WTC11 (cell line): ENCODE results near the gene SPATA22. TPM values are rescaled to one million over a fixed set of nuclear protein-coding genes. Genes with fewer than 3 reads are reported as not detected.
"Not testable (repeated sequence)": the region's sequence is repeated elsewhere in the genome, so short reads cannot be mapped to it uniquely, and the experiment has no call there.

Experiments
- ATAC-seq: fragments of 200-7000 bp; cut with Tn5 transposase; 2 replicates; pipeline ENCODE4 v1.10.0; 2021; ENCODE audit warnings: mild to moderate bottlenecking, moderate library complexity
- CTCF ChIA-PET: fragments of 300-600 bp; sonication (Branson Sonifier 250); formaldehyde crosslinking; loops from one replicate; lab custom pipeline; 2021; ENCODE audit warnings: antibody characterized with exemption; lab: Charles Lee
- POLR2A ChIA-PET: fragments of 350-600 bp; sonication (Branson Sonifier 250); formaldehyde crosslinking; loops from one replicate; lab custom pipeline; 2021; ENCODE audit warnings: antibody characterized with exemption; lab: Charles Lee
- DNase-seq: peaks from one replicate; pipeline ENCODE4 v3.0.0; 2021; ENCODE audit warnings: low spot score
- H3K27ac Mint-ChIP-seq: 2 replicates; pipeline ENCODE4 v1.8.0; 2021; ENCODE audit warnings: mixed read lengths
- H3K27me3 Mint-ChIP-seq: 2 replicates; pipeline ENCODE4 v1.8.0; 2021; ENCODE audit warnings: low read depth, mild to moderate bottlenecking, moderate library complexity, mixed read lengths
- H3K36me3 Mint-ChIP-seq: 2 replicates; pipeline ENCODE4 v1.8.0; 2021; ENCODE audit warnings: mixed read lengths
- H3K4me1 Mint-ChIP-seq: 2 replicates; pipeline ENCODE4 v1.8.0; 2022; ENCODE audit warnings: mixed read lengths
- H3K4me3 Mint-ChIP-seq: 2 replicates; pipeline ENCODE4 v1.8.0; 2021; ENCODE audit warnings: mild to moderate bottlenecking, moderate library complexity, mixed read lengths
- H3K9me3 Mint-ChIP-seq: 2 replicates; pipeline ENCODE4 v1.8.0; 2021; ENCODE audit warnings: mixed read lengths
- ELF4 ChIP-seq: sonication (generic); formaldehyde crosslinking; IDR thresholded peaks from 2 replicates; pipeline ENCODE4 v1.8.1; 2022; ENCODE audit warnings: low read depth, mild to moderate bottlenecking, moderate library complexity, missing genetic modification reagents
- EMX1 ChIP-seq: fragments of 250-450 bp; sonication (Bioruptor Pico); IDR thresholded peaks from 2 replicates; pipeline ENCODE4 v1.8.0; 2021; ENCODE audit warnings: mild to moderate bottlenecking
- FOXJ3 ChIP-seq: sonication (generic); formaldehyde crosslinking; IDR thresholded peaks from 2 replicates; pipeline ENCODE4 v1.9.0; 2021; ENCODE audit warnings: missing genetic modification reagents, mild to moderate bottlenecking, borderline replicate concordance
- FOXP1 ChIP-seq: sonication (generic); formaldehyde crosslinking; IDR thresholded peaks from 2 replicates; pipeline ENCODE4 v1.8.0; 2022; ENCODE audit warnings: missing genetic modification reagents, mild to moderate bottlenecking, moderate library complexity, borderline replicate concordance
- GABPB1 ChIP-seq: sonication (generic); formaldehyde crosslinking; IDR thresholded peaks from 2 replicates; pipeline ENCODE4 v1.8.1; 2023; ENCODE audit warnings: mild to moderate bottlenecking, missing genetic modification reagents
- GRHL2 ChIP-seq: fragments of 250-450 bp; sonication (Bioruptor Pico); IDR thresholded peaks from 2 replicates; pipeline ENCODE4 v1.8.0; 2022; ENCODE audit warnings: mild to moderate bottlenecking, moderate library complexity; ENCODE audit not compliant: insufficient replicate concordance, severe bottlenecking
- JAZF1 ChIP-seq: fragments of 250-450 bp; sonication (Bioruptor Pico); IDR thresholded peaks from 2 replicates; pipeline ENCODE4 v1.9.0; 2021; ENCODE audit warnings: moderate library complexity, mild to moderate bottlenecking, inconsistent platforms
- NFE2L1 ChIP-seq: sonication (generic); formaldehyde crosslinking; IDR thresholded peaks from 2 replicates; pipeline ENCODE4 v1.8.1; 2023; ENCODE audit warnings: missing genetic modification reagents
- OVOL2 ChIP-seq: fragments of 250-450 bp; sonication (Bioruptor Pico); IDR thresholded peaks from 2 replicates; pipeline ENCODE4 v1.9.0; 2021; ENCODE audit warnings: mild to moderate bottlenecking, borderline replicate concordance
- PRRX2 ChIP-seq: fragments of 250-450 bp; sonication (Bioruptor Pico); IDR thresholded peaks from 2 replicates; pipeline ENCODE4 v1.8.0; 2021; ENCODE audit warnings: mild to moderate bottlenecking
- TCF7 ChIP-seq: sonication (generic); formaldehyde crosslinking; IDR thresholded peaks from 2 replicates; pipeline ENCODE4 v1.8.0; 2022; ENCODE audit warnings: mild to moderate bottlenecking, low read depth, missing genetic modification reagents, moderate library complexity
- TP53 ChIP-seq: sonication (generic); formaldehyde crosslinking; IDR thresholded peaks from 2 replicates; pipeline ENCODE4 v1.8.1; 2023; ENCODE audit warnings: mild to moderate bottlenecking, missing genetic modification reagents
- ZNF219 ChIP-seq: sonication (generic); formaldehyde crosslinking; IDR thresholded peaks from 2 replicates; pipeline ENCODE4 v1.8.0; 2023; ENCODE audit warnings: missing genetic modification reagents, mild to moderate bottlenecking, borderline replicate concordance
- total RNA-seq: library from RNA; stranded (reverse); gene quantifications from 3 replicates; pipeline ENCODE4 v1.2.3, GENCODE V29; 2021
- TF ChIP-seq, protein P1 (sequence below): sonication (generic); formaldehyde crosslinking; IDR thresholded peaks from 2 replicates; pipeline ENCODE4 v1.8.1; 2023; ENCODE audit warnings: mild to moderate bottlenecking, missing genetic modification reagents
- TF ChIP-seq, protein P2 (sequence below): sonication (generic); formaldehyde crosslinking; IDR thresholded peaks from 2 replicates; pipeline ENCODE4 v1.8.0; 2023; ENCODE audit warnings: missing genetic modification reagents
- TF ChIP-seq, protein P3 (sequence below): sonication (generic); formaldehyde crosslinking; conservative IDR thresholded peaks from 2 replicates; pipeline ENCODE4 v1.8.1; 2022; ENCODE audit warnings: mild to moderate bottlenecking, missing genetic modification reagents
- TF ChIP-seq, protein P4 (sequence below): sonication (generic); formaldehyde crosslinking; IDR thresholded peaks from 2 replicates; pipeline ENCODE4 v1.8.0; 2023; ENCODE audit warnings: mild to moderate bottlenecking, missing genetic modification reagents

The SPATA22 gene
- total RNA-seq, 1 experiment from 2014 or later: not detected

DNA sequence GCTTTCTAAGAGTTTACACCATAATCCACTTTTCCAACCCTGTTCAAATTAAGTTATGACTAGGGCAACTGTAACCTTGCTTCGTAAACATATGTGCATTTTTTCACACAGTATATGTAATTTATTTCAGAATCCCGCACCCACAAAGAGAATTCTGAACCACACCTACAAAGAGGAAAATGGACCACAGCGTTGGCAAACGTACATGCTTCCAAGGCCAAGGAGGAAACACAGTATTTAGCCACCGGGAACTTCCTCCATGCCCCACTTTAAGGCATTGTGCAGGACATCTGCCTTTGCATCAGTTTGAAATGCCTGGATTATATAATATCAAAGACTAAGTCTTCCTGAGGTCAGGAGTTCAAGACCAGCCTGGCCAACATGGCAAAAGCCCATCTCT is 2.1 kb downstream of the SPATA22 start (continued):
- no peak for TF ChIP-seq TCF7 (CRISPR knock-in tag)

DNA sequence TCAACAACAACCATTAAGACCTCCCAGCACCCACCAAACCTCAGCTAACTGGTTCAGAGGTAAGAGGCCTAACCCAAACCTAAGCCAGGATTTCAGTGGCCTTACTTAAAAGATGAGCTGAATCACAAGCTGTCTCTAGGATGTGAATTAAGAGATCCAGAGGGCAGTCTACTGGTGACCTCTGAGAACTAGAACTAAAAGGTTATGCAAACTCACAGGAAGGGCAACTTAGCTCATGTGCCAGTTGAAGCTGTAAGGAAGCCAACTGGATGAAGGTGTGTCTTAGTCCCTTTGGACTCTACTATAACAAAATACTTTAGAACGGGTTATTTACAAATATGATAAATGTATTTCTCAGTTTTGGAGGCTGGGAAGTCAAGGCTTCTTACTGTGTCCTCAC is 5.3 kb downstream of the SPATA22 start:
- peaks cover 14% of the 10 kb centered on the region for H3K9me3 Mint-ChIP-seq
- H3K4me1 Mint-ChIP-seq, DNase-seq, H3K27me3 Mint-ChIP-seq, POLR2A ChIA-PET, H3K36me3 Mint-ChIP-seq, H3K27ac Mint-ChIP-seq, ATAC-seq, CTCF ChIA-PET, H3K4me3 Mint-ChIP-seq: not testable (repeated sequence)

DNA sequence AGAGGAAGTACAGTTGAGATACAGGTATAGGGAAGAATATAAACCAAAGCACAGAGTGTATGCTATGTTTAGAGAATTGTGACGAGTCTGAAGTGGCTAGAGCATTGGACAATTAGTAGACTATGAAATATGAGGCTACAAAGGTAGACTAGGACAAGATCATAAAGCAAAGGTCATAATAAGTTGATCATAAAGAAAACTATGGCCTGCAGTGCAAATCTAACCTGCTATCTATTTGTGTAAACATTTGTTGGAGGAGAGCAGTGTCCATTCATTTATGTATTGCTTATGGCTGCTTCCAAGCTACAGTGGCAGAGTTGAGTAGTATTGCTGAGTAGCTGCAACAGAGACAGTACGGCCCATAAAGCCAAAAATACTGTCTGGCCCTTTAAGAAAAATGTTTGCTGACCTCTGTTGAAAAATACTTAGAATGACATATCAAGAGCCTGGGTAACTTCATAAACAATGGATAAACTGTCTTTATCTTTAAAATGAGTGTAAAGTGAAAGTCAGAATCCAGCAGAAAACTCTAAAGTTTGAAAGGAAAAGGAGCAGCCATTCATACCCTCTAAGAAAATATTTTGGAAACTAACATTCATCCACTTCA is 23.5 kb downstream of the SPATA22 start:
- Mint-ChIP-seq H3K4me1 (no peaks in the 10 kb centered on the region), H3K27ac (no peak overlapping the region), H3K36me3 (no peaks in the 10 kb centered on the region), H3K27me3 (no peaks in the 10 kb centered on the region)
- no peak for TF ChIP-seq OVOL2 (CRISPR knock-in tag)
- no peak for TF ChIP-seq EMX1
- TF ChIP-seq, protein P1, sequence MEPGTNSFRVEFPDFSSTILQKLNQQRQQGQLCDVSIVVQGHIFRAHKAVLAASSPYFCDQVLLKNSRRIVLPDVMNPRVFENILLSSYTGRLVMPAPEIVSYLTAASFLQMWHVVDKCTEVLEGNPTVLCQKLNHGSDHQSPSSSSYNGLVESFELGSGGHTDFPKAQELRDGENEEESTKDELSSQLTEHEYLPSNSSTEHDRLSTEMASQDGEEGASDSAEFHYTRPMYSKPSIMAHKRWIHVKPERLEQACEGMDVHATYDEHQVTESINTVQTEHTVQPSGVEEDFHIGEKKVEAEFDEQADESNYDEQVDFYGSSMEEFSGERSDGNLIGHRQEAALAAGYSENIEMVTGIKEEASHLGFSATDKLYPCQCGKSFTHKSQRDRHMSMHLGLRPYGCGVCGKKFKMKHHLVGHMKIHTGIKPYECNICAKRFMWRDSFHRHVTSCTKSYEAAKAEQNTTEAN (CRISPR knock-in tag): no peak
- no peak for TF ChIP-seq NFE2L1 (CRISPR knock-in tag)
- TF ChIP-seq FOXP1 (CRISPR knock-in tag): no peak
- no peak for TF ChIP-seq ELF4 (CRISPR knock-in tag)
- TF ChIP-seq, protein P2, sequence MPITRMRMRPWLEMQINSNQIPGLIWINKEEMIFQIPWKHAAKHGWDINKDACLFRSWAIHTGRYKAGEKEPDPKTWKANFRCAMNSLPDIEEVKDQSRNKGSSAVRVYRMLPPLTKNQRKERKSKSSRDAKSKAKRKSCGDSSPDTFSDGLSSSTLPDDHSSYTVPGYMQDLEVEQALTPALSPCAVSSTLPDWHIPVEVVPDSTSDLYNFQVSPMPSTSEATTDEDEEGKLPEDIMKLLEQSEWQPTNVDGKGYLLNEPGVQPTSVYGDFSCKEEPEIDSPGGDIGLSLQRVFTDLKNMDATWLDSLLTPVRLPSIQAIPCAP (CRISPR knock-in tag): no peak
- TF ChIP-seq JAZF1 (CRISPR knock-in tag): no peak
- TF ChIP-seq, protein P3, sequence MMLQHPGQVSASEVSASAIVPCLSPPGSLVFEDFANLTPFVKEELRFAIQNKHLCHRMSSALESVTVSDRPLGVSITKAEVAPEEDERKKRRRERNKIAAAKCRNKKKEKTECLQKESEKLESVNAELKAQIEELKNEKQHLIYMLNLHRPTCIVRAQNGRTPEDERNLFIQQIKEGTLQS (CRISPR knock-in tag): no peak
- TF ChIP-seq, protein P4, sequence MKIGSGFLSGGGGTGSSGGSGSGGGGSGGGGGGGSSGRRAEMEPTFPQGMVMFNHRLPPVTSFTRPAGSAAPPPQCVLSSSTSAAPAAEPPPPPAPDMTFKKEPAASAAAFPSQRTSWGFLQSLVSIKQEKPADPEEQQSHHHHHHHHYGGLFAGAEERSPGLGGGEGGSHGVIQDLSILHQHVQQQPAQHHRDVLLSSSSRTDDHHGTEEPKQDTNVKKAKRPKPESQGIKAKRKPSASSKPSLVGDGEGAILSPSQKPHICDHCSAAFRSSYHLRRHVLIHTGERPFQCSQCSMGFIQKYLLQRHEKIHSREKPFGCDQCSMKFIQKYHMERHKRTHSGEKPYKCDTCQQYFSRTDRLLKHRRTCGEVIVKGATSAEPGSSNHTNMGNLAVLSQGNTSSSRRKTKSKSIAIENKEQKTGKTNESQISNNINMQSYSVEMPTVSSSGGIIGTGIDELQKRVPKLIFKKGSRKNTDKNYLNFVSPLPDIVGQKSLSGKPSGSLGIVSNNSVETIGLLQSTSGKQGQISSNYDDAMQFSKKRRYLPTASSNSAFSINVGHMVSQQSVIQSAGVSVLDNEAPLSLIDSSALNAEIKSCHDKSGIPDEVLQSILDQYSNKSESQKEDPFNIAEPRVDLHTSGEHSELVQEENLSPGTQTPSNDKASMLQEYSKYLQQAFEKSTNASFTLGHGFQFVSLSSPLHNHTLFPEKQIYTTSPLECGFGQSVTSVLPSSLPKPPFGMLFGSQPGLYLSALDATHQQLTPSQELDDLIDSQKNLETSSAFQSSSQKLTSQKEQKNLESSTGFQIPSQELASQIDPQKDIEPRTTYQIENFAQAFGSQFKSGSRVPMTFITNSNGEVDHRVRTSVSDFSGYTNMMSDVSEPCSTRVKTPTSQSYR (CRISPR knock-in tag): no peak
- TF ChIP-seq PRRX2 (CRISPR knock-in tag): no peak
- TF ChIP-seq GRHL2 (CRISPR knock-in tag): no peak
- no peak for TF ChIP-seq FOXJ3 (CRISPR knock-in tag)
- TF ChIP-seq GABPB1: no peak
- no peak for TF ChIP-seq TP53 (CRISPR knock-in tag)
- TF ChIP-seq ZNF219 (CRISPR knock-in tag): no peak
- TF ChIP-seq, all 79 proteins: peak for 0
- no peak overlapping the region for H3K4me3 Mint-ChIP-seq
- DNase-seq: no peak
- ATAC-seq: no peak
- ChIA-PET POLR2A (no interaction called here), CTCF (interaction anchor here (1.0 kb wide), 1 partner anchor 400 kb away, joined by 3 read pairs; no protein-coding TSS in a partner anchor)
- peaks cover 4% of the 10 kb centered on the region; the same call in 1 of the 2 replicates for H3K9me3 Mint-ChIP-seq
